CD4-positive, alpha-beta T cell treated with Interleukin-4 for 4 hours (primary cell): Measurements from ENCODE around the gene LRP2.
"Not testable (repeated sequence)": the region's sequence is repeated elsewhere in the genome, so short reads cannot be mapped to it uniquely, and the experiment has no call there.

Source experiments
- DNase-seq: peaks from one replicate; pipeline ENCODE4 v3.0.0-alpha.2; 2020

LRP2 gene

GRCh38 chr2:169362118-169362893 is at the start of gene LRP2:
LRP2 (minus strand) TSS chr2:169362534; CDS start chr2:169362399, 135 bp downstream.
- DNase-seq: no peak

DNA sequence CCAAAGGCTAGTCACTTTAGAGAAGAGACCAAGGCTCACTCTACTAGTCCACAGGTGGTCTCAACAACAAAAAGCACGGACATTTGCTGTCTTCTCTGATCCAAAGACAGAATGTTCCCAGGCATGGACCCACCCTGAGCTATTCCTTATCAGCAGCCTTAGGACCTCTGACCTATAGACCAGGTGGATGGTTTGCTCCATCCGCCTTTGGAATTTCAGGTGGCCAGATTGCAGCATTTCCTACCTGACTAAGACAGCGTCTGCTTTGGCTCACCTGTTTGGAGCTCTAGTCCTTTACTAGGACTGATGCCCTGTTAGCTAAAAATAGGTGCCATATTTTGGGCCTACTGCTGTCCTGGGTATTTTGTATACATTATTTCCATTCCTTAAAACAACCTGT is 44.6 kb upstream of the LRP2 start:
- no peak for DNase-seq

GRCh38 chr2:169399491-169399890 is 37.2 kb upstream of the LRP2 start:
- not testable (repeated sequence) for DNase-seq

GRCh38 chr2:169397697-169398096 is 35.4 kb upstream of the LRP2 start:
- DNase-seq: no peak

GRCh38 chr2:169395821-169396374 is 33.6 kb upstream of the LRP2 start:
- no peak for DNase-seq

GRCh38 chr2:169393068-169393590 is 30.8 kb upstream of the LRP2 start:
- DNase-seq: no peak

GRCh38 chr2:169391236-169391635 is 28.9 kb upstream of the LRP2 start:
- no peak for DNase-seq

DNA sequence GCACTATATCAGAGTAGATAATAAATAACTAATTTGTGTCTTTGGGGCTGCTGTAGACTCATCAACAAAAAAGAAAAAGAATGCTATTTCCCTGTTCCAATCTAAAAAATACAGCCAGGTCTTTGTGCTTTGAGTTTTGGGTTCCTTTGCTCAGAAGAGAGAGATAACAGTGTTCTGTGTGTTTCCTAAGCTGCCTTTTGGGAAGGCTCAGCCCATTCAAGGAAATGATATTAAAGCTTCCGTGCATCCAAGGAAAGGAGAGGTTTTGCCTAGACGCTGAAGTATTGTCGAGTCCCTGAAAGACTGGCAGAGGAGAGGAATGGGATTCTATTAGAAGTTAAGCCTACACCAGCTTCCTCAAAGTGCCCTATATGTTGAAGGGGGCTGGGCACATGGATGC is 25.8 kb upstream of the LRP2 start:
- DNase-seq: no peak

GRCh38 chr2:169386722-169387121 is 24.4 kb upstream of the LRP2 start:
- no peak for DNase-seq

- no peak for DNase-seq
Measured at GRCh38 chr2:169384816-169385215, 22.5 kb upstream of the LRP2 start.

- DNase-seq: no peak
Measured at GRCh38 chr2:169372561-169372960, 10.2 kb upstream of the LRP2 start.

DNA sequence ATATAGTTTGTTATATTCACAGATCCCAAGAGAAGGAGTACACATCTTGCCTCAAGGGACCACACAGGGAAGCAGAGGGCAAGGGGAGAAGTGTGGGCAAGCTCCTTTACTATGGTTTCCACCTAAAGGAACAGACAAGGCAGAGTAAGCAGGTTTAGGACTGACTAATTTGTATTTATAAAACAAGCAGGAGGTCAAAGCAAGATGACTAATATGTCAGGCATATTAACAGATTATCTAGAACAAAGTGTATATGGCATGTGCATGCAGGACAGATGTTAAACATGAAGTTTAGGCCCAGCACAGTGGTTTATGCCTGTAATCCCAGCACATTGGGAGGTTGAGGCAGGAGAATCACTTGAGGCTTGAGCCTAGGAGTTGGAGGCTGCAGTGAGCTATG is 3.7 kb upstream of the LRP2 start:
- no peak for DNase-seq

DNA sequence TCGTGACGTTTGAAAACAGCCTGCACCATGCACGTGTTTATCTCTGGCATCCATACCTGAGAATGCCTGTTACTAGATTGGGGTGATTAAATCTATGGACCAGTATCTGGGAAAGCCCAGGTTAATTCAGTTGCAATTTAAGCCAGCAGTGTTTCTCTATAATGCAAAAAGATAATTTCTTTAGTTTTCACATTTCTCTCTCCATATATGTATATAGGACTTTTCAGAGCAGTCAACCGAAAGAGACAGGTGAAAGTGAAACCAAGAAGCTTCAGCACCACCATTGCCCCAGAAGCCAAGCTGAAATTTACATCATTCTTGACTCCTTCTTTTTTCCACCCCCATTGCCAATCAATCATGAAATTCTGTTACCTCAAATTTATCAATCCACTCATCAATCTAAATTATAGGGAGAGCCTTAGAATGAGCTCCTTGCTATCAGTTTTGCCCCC is 2.7 kb upstream of the LRP2 start:
- no peak for DNase-seq

DNA sequence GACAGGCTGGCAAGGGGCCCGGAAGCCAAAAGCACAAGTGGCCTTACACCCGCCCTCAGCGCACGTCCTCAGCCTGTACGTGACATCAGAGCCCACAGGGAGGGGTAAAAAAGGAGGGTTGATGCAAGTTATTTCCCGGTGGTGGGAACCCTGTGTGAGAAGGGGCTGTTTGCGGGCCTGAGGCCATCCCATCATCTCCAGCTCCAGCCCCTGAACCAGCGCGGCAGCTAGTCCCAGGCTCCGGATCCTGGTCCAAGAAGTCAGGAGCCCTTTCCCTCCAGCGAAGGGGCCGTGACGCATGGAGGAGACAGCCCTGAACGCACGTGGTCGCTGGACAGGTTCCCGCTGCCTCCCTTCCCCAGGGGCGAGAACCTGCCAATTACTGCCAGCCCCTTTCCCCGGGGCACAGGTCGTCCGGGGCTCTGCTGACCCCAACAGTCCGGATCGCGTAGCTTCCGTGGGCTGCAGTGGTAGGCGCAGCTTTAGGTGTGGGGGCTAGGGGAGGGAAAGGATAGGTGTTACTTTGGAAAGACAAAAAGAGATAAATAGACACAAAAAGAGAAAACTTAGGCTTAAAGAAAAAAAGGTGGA is 1.3 kb upstream of the LRP2 start:
- peak; percentile 28 for DNase-seq

GRCh38 chr2:169362894-169363559 is 693 bp upstream of the LRP2 start:
- no peak for DNase-seq

GRCh38 chr2:169361706-169362117 is 622 bp downstream of the LRP2 start:
- no peak for DNase-seq

- no peak for DNase-seq
Measured at GRCh38 chr2:169360984-169361705, 1.2 kb downstream of the LRP2 start.

- no peak for DNase-seq
Measured at GRCh38 chr2:169358016-169358415, 4.3 kb downstream of the LRP2 start.

DNA sequence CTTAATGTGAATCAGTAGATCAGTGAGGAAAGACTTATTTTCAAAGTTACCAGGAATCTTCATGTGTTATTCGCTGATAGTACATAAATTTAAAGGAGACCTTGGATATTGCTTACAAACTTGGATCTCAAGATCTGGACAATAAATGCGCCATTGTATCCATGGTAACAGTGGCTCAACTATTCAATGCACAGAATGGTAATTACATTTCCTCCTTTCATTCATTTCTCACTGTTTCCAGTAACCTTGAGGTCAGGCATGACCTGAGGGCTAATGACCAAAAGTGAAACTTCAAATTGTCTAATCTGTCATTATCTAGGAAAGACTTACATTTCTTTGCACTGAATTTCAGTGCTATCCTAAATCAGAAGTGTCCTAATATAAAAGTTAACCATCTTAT is 8.1 kb downstream of the LRP2 start:
- DNase-seq: no peak

DNA sequence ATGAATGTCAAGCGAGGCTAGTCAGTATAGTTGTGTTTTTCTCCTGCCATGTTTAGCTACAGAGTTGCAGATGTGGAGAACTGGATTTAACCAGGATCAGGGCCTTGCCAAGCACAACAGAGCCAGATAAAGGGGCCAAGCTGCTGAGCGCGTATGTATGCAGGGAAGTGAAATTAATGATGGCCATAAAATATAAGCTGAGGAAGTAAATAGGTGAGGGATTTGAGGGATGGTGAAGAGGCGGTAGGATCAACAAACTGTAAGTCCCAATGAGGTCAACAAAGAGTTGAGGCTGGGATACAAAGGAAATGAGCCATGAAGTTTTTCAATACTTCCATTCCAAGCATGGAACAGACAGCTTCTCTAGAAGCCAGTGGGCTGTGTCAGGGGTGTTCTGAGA is 10.6 kb downstream of the LRP2 start:
- DNase-seq: no peak

DNA sequence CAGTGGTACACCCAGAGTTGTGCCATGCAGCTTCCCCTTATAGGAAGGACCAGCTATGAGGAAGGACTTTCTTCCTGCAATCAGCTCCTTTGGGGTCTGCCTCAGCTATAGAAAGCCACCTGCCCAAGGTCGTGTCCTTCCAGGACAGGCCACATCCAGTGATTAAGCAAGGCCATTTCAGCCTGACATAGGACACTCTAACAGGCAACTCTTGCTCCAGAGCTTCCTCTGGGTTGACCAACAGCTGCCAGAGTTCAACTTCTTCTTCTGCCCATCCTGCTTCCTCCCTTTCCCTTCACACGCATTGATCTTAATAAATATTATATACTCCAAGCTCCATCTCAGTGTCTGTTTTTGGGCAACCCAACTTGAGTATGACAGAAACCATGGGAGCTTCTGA is 12.8 kb downstream of the LRP2 start:
- DNase-seq: no peak

- DNase-seq: no peak
Measured at GRCh38 chr2:169348321-169349024, 13.9 kb downstream of the LRP2 start.
